K562 (cell line): ENCODE data around the gene PGPEP1. TPM values are rescaled to one million over a fixed set of nuclear protein-coding genes. Genes with fewer than 3 reads are reported as not detected.

Experiments
- ADNP ChIP-seq: fragments of 200-800 bp; sonication (Bioruptor generic); IDR thresholded peaks from 2 replicates; pipeline ENCODE4 v1.6.1; 2016; ENCODE audit warnings: missing genetic modification characterization, missing compliant biosample characterization
- BHLHE40 ChIP-seq: IDR thresholded peaks from 2 replicates; pipeline ENCODE4 v1.6.1; 2011; ENCODE audit warnings: low read length, improper control_type of control experiment
- BRCA1 ChIP-seq, 2 experiments: fragments of 450-650 bp in 1 of 2; sonication (generic) in 1 of 2; formaldehyde crosslinking in 1 of 2; IDR thresholded peaks; 2 replicates each; pipeline versions ENCODE4 v1.5.0 to v1.6.1; 2017 to 2020; ENCODE audit warnings: mild to moderate bottlenecking in 1 of 2, missing genetic modification reagents in 1 of 2
- CBX8 ChIP-seq: fragments of 200-600 bp; sonication (generic); IDR thresholded peaks from 2 replicates; pipeline ENCODE4 v1.6.1; 2012; ENCODE audit warnings: borderline replicate concordance, mixed run types, low read depth, mild to moderate bottlenecking, moderate library complexity, mixed read lengths, low read length, control low read depth, inconsistent platforms; ENCODE audit not compliant: poor library complexity, severe bottlenecking; ENCODE audit errors: extremely low read depth
- COPS2 ChIP-seq: fragments of 450-650 bp; conservative IDR thresholded peaks from 2 replicates; pipeline ENCODE4 v1.6.1; 2016; ENCODE audit warnings: mild to moderate bottlenecking, moderate library complexity
- E2F3 ChIP-seq: fragments of 250-450 bp; sonication (Bioruptor Pico); IDR thresholded peaks from 2 replicates; pipeline ENCODE4 v1.4.0; 2020; ENCODE audit warnings: mild to moderate bottlenecking
- ELF4 ChIP-seq: fragments of 450-650 bp; formaldehyde crosslinking; IDR thresholded peaks from 2 replicates; pipeline ENCODE4 v1.4.0; 2022; ENCODE audit warnings: missing genetic modification characterization
- HCFC1 ChIP-seq: IDR thresholded peaks from 2 replicates; pipeline ENCODE4 v1.6.1; 2012; ENCODE audit warnings: low read depth, low read length, improper control_type of control experiment
- HLTF ChIP-seq: fragments of 450-650 bp; IDR thresholded peaks from 2 replicates; pipeline ENCODE4 v1.6.1; 2016
- HNRNPUL1 ChIP-seq: fragments of 200-400 bp; formaldehyde crosslinking; IDR thresholded peaks from 2 replicates; pipeline ENCODE4 v1.6.1; 2017; ENCODE audit warnings: low read length
- L3MBTL2 ChIP-seq: fragments of 450-650 bp; IDR thresholded peaks from 2 replicates; pipeline ENCODE4 v1.6.1; 2016; ENCODE audit warnings: mild to moderate bottlenecking, moderate library complexity
- MCM3 ChIP-seq: fragments of 450-650 bp; IDR thresholded peaks from 2 replicates; pipeline ENCODE4 v1.6.1; 2016
- PHB ChIP-seq: fragments of 250-450 bp; sonication (Bioruptor Pico); IDR thresholded peaks from 2 replicates; pipeline ENCODE4 v1.5.0; 2021
- POLR3G ChIP-seq: IDR thresholded peaks from 2 replicates; pipeline ENCODE4 v1.6.1; 2011; ENCODE audit not compliant: insufficient read length, insufficient replicate concordance; ENCODE audit errors: extremely low read depth
- PRMT5 ChIP-seq: sonication (generic); formaldehyde crosslinking; IDR thresholded peaks from 2 replicates; pipeline ENCODE4 v1.5.0; 2020; ENCODE audit warnings: missing genetic modification reagents
- PTBP1 ChIP-seq: fragments of 200-400 bp; formaldehyde crosslinking; IDR thresholded peaks from 2 replicates; pipeline ENCODE4 v1.6.1; 2017; ENCODE audit warnings: low read depth, low read length
- RB1 ChIP-seq: fragments of 450-650 bp; IDR thresholded peaks from 2 replicates; pipeline ENCODE4 v1.6.1; 2017; ENCODE audit warnings: low read depth, mild to moderate bottlenecking
- SIN3B ChIP-seq: fragments of 450-650 bp; IDR thresholded peaks from 2 replicates; pipeline ENCODE4 v1.6.1; 2017; ENCODE audit warnings: low read depth, mild to moderate bottlenecking, moderate library complexity
- SREBF2 ChIP-seq: sonication (generic); formaldehyde crosslinking; IDR thresholded peaks from 2 replicates; pipeline ENCODE4 v1.4.0; 2020; ENCODE audit warnings: mild to moderate bottlenecking, missing genetic modification reagents
- TARDBP ChIP-seq: fragments of 450-650 bp; IDR thresholded peaks from 2 replicates; pipeline ENCODE4 v1.6.1; 2016
- ZBTB17 ChIP-seq: fragments of 450-650 bp; formaldehyde crosslinking; IDR thresholded peaks from 2 replicates; pipeline ENCODE4 v1.4.0; 2020; ENCODE audit warnings: mild to moderate bottlenecking
- ZNF232 ChIP-seq: sonication (generic); formaldehyde crosslinking; IDR thresholded peaks from 2 replicates; pipeline ENCODE4 v1.8.0; 2022; ENCODE audit warnings: mild to moderate bottlenecking, missing genetic modification reagents
- ZNF239 ChIP-seq: fragments of 250-450 bp; sonication (Bioruptor Pico); IDR thresholded peaks from 2 replicates; pipeline ENCODE4 v1.4.0; 2020; ENCODE audit warnings: mild to moderate bottlenecking
- ZNF444 ChIP-seq: fragments of 250-450 bp; sonication (Bioruptor Pico); IDR thresholded peaks from 2 replicates; pipeline ENCODE4 v1.4.0; 2020; ENCODE audit warnings: mild to moderate bottlenecking, moderate library complexity
- ZNF57 ChIP-seq: fragments of 450-650 bp; formaldehyde crosslinking; IDR thresholded peaks from 2 replicates; pipeline ENCODE4 v1.4.0; 2020; ENCODE audit warnings: mild to moderate bottlenecking, moderate library complexity
- ZNF584 ChIP-seq: fragments of 200-800 bp; sonication (Bioruptor generic); IDR thresholded peaks from 2 replicates; pipeline ENCODE4 v1.6.1; 2016; ENCODE audit warnings: low read depth, mild to moderate bottlenecking, missing genetic modification characterization, missing compliant biosample characterization
- polyA plus RNA-seq, 8 experiments: library from polyadenylated mRNA; depleted of rRNA in 4 of 8; stranded (reverse) in 5 of 8; unstranded in 3 of 8; fragments of >200 nt; fragmentation: Nextera tagmentation in 2 of 8; fragmentation: Illumina TruSeq in 1 of 8; extraction: Ambion mirVana in 2 of 8; extraction: Trizol in 1 of 8; gene quantifications; 2 replicates each; pipeline versions ENCODE4 v1.2.1 to v1.2.3, GENCODE V29; 2011 to 2014; ENCODE audit warnings: inconsistent platforms in 1 of 8, missing spikeins in 1 of 8
- total RNA-seq, 7 experiments: library from RNA; depleted of rRNA in 6 of 7; stranded (reverse); fragments of >200 nt in 6 of 7; fragmentation: Illumina TruSeq in 2 of 7; extraction: Trizol in 2 of 7; gene quantifications; 2 replicates each; pipeline versions ENCODE4 v1.2.1 to v1.2.3, GENCODE V29; 2011 to 2021; ENCODE audit warnings: low replicate concordance in 1 of 7
- TF ChIP-seq, protein P1 (sequence below): sonication (generic); formaldehyde crosslinking; IDR thresholded peaks from 2 replicates; pipeline ENCODE4 v1.8.1; 2023; ENCODE audit warnings: mild to moderate bottlenecking, missing genetic modification reagents
- TF ChIP-seq, protein P2 (sequence below): fragments of 200-400 bp; formaldehyde crosslinking; IDR thresholded peaks from 2 replicates; pipeline ENCODE4 v1.6.1; 2017; ENCODE audit warnings: mild to moderate bottlenecking, low read depth, low read length, moderate library complexity
- TF ChIP-seq, protein P3 (sequence below): sonication (generic); formaldehyde crosslinking; IDR thresholded peaks from 2 replicates; pipeline ENCODE4 v1.8.0; 2022; ENCODE audit warnings: missing genetic modification reagents, mild to moderate bottlenecking, moderate library complexity, borderline replicate concordance

Gene PGPEP1
- total and polyA plus RNA-seq, 9 of the 15 experiments (the other 6 are each of a cell fraction or from before 2014, with no cell fraction given) = 10.0 to 69.6 (median 33.5) TPM

DNA sequence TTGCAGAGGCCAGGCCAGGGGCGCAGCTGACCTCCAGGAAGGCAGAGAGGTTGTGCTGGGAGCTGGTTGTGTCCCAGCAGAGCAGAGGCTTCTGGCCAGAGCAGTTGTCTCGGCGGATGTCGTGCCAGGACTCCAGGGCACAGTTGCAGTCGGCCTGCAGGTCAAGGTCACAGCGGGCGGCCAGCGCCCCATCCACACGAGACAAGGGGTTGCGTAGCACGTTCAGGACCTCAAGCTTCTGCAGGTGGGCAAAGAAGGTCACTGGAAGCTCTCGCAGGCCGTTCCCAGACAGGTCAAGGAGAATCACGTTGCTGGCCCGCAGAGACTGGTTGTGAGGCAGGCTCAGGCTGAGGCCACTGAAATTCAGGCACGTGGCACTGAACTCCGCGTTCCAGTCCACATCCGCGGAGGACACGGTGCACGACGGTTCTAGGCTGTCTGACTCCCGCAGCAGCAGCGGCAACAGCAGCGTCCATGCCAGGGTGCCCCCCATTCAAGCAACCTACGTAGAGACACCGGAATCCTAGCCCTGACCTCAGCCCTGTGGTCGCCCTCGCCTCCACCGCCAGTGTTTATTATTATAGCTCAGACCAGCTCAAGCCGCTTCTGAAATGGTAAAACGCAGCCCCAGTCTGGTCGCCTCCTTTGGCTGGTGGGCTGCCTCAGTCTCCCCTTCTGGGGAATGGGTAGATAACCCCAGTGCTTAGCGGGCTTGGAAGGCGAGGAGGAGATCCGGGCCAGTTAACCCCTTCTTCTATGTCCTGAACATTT is 56.3 kb downstream of the PGPEP1 start (continued):
- TF ChIP-seq HCFC1 = no peak
- no peak for TF ChIP-seq ZNF584 (CRISPR knock-in tag)
- TF ChIP-seq HLTF = no peak
- TF ChIP-seq POLR3G = no peak
- TF ChIP-seq, protein P1, sequence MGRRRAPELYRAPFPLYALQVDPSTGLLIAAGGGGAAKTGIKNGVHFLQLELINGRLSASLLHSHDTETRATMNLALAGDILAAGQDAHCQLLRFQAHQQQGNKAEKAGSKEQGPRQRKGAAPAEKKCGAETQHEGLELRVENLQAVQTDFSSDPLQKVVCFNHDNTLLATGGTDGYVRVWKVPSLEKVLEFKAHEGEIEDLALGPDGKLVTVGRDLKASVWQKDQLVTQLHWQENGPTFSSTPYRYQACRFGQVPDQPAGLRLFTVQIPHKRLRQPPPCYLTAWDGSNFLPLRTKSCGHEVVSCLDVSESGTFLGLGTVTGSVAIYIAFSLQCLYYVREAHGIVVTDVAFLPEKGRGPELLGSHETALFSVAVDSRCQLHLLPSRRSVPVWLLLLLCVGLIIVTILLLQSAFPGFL = no peak
- no peak for TF ChIP-seq ZNF444 (CRISPR knock-in tag)
- TF ChIP-seq MCM3 = no peak
- TF ChIP-seq SIN3B = no peak
- TF ChIP-seq CBX8 = no peak
- TF ChIP-seq PTBP1 = peak; percentile 94
- TF ChIP-seq SREBF2 (CRISPR knock-in tag) = no peak
- no peak for TF ChIP-seq TARDBP
- TF ChIP-seq ZNF57 = no peak
- peak; percentile 83; the same call in 1 of the 2 replicates for TF ChIP-seq ADNP
- TF ChIP-seq ZNF239 (CRISPR knock-in tag) = no peak
- TF ChIP-seq PHB = no peak
- no peak for TF ChIP-seq HNRNPUL1
- no peak for TF ChIP-seq COPS2
- TF ChIP-seq PRMT5 (CRISPR knock-in tag) = no peak
- no peak; the same call in 1 of the 2 replicates for TF ChIP-seq L3MBTL2
- TF ChIP-seq ZNF232 (CRISPR knock-in tag) = no peak
- no peak for TF ChIP-seq E2F3 (CRISPR knock-in tag)
- TF ChIP-seq BHLHE40 = no peak
- TF ChIP-seq ZBTB17 (CRISPR knock-in tag) = no peak
- no peak for TF ChIP-seq ELF4 (CRISPR knock-in tag)
- TF ChIP-seq RB1 = no peak
- TF ChIP-seq, protein P2, sequence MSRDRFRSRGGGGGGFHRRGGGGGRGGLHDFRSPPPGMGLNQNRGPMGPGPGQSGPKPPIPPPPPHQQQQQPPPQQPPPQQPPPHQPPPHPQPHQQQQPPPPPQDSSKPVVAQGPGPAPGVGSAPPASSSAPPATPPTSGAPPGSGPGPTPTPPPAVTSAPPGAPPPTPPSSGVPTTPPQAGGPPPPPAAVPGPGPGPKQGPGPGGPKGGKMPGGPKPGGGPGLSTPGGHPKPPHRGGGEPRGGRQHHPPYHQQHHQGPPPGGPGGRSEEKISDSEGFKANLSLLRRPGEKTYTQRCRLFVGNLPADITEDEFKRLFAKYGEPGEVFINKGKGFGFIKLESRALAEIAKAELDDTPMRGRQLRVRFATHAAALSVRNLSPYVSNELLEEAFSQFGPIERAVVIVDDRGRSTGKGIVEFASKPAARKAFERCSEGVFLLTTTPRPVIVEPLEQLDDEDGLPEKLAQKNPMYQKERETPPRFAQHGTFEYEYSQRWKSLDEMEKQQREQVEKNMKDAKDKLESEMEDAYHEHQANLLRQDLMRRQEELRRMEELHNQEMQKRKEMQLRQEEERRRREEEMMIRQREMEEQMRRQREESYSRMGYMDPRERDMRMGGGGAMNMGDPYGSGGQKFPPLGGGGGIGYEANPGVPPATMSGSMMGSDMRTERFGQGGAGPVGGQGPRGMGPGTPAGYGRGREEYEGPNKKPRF = no peak
- TF ChIP-seq, protein P3, sequence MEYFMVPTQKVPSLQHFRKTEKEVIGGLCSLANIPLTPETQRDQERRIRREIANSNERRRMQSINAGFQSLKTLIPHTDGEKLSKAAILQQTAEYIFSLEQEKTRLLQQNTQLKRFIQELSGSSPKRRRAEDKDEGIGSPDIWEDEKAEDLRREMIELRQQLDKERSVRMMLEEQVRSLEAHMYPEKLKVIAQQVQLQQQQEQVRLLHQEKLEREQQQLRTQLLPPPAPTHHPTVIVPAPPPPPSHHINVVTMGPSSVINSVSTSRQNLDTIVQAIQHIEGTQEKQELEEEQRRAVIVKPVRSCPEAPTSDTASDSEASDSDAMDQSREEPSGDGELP (CRISPR knock-in tag) = no peak
- no peak for TF ChIP-seq BRCA1 (IDR thresholded peaks at IDR 0.05)
- TF ChIP-seq BRCA1 (CRISPR knock-in tag; IDR thresholded peaks at IDR 0.05) = no peak
